HepG2 (cell line): ENCODE measurements around the gene GAS2L2. TPM values are rescaled to one million over a fixed set of nuclear protein-coding genes. Genes with fewer than 3 reads are reported as not detected.

Experiments used
- ARHGAP35 ChIP-seq: sonication (generic); formaldehyde crosslinking; IDR thresholded peaks from 2 replicates; pipeline ENCODE4 v1.9.0; 2022; ENCODE audit warnings: mild to moderate bottlenecking, inconsistent platforms, moderate library complexity, missing genetic modification reagents, borderline replicate concordance
- JDP2 ChIP-seq: sonication (generic); formaldehyde crosslinking; IDR thresholded peaks from 2 replicates; pipeline ENCODE4 v1.8.1; 2022; ENCODE audit warnings: missing genetic modification reagents, borderline replicate concordance
- THAP11 ChIP-seq: IDR thresholded peaks from 2 replicates; pipeline ENCODE4 v1.6.1; 2016; ENCODE audit warnings: missing biosample characterization, missing genetic modification reagents
- ZNF546 ChIP-seq: sonication (generic); formaldehyde crosslinking; conservative IDR thresholded peaks from 2 replicates; pipeline ENCODE4 v1.8.1; 2023; ENCODE audit warnings: mild to moderate bottlenecking, missing genetic modification reagents
- ZNF550 ChIP-seq: sonication (generic); formaldehyde crosslinking; IDR thresholded peaks from 2 replicates; pipeline ENCODE4 v1.4.0; 2020; ENCODE audit warnings: mild to moderate bottlenecking, missing genetic modification reagents, borderline replicate concordance
- ZNF670 ChIP-seq: sonication (generic); formaldehyde crosslinking; IDR thresholded peaks from 2 replicates; pipeline ENCODE4 v1.8.0; 2022; ENCODE audit warnings: mild to moderate bottlenecking, missing genetic modification reagents, borderline replicate concordance
- ZNF724P ChIP-seq: sonication (generic); formaldehyde crosslinking; IDR thresholded peaks from 2 replicates; pipeline ENCODE4 v1.8.0; 2022; ENCODE audit warnings: missing genetic modification reagents, borderline replicate concordance
- polyA plus RNA-seq, 8 experiments: library from polyadenylated mRNA; depleted of rRNA in 3 of 8; stranded (reverse) in 7 of 8; unstranded in 1 of 8; fragments of >200 nt; fragmentation: Illumina TruSeq in 4 of 8; extraction: Trizol in 4 of 8; gene quantifications; 2 replicates each; pipeline versions ENCODE4 v1.2.1 to v1.2.3, GENCODE V29; 2011 to 2016; ENCODE audit warnings: low read depth in 4 of 8, missing spikeins in 1 of 8, mixed read lengths in 1 of 8; ENCODE audit not compliant: insufficient read depth in 1 of 8
- total RNA-seq, 5 experiments: library from RNA; depleted of rRNA; stranded (reverse); fragments of >200 nt; fragmentation: Illumina TruSeq; extraction: Trizol; gene quantifications; 2 replicates each; pipeline ENCODE4 v1.2.3, GENCODE V29; 2016; ENCODE audit warnings: low read depth in 1 of 5
- TF ChIP-seq, protein P1 (sequence below): sonication (generic); formaldehyde crosslinking; conservative IDR thresholded peaks from 2 replicates; pipeline ENCODE4 v1.4.0; 2020; ENCODE audit warnings: mild to moderate bottlenecking, missing genetic modification reagents, moderate library complexity
- TF ChIP-seq, protein P2 (sequence below), 2 experiments: fragments of 450-650 bp in 1 of 2; sonication (generic) in 1 of 2; formaldehyde crosslinking; IDR thresholded peaks; 2 replicates each; pipeline versions ENCODE4 v1.5.0 to v1.8.0; 2020 to 2022; ENCODE audit warnings: mild to moderate bottlenecking in 1 of 2, missing genetic modification reagents in 1 of 2
- TF ChIP-seq, protein P3 (sequence below): sonication (generic); formaldehyde crosslinking; IDR thresholded peaks from 2 replicates; pipeline ENCODE4 v1.5.1; 2020; ENCODE audit warnings: mild to moderate bottlenecking, missing genetic modification reagents, borderline replicate concordance
- TF ChIP-seq, protein P4 (sequence below): IDR thresholded peaks from 2 replicates; pipeline ENCODE4 v1.6.1; 2012; ENCODE audit warnings: low read depth, low read length, improper control_type of control experiment

The GAS2L2 gene
- total and polyA plus RNA-seq, 2 of the 13 experiments (the other 11 are each of a cell fraction or from before 2014, with no cell fraction given) = not detected

DNA sequence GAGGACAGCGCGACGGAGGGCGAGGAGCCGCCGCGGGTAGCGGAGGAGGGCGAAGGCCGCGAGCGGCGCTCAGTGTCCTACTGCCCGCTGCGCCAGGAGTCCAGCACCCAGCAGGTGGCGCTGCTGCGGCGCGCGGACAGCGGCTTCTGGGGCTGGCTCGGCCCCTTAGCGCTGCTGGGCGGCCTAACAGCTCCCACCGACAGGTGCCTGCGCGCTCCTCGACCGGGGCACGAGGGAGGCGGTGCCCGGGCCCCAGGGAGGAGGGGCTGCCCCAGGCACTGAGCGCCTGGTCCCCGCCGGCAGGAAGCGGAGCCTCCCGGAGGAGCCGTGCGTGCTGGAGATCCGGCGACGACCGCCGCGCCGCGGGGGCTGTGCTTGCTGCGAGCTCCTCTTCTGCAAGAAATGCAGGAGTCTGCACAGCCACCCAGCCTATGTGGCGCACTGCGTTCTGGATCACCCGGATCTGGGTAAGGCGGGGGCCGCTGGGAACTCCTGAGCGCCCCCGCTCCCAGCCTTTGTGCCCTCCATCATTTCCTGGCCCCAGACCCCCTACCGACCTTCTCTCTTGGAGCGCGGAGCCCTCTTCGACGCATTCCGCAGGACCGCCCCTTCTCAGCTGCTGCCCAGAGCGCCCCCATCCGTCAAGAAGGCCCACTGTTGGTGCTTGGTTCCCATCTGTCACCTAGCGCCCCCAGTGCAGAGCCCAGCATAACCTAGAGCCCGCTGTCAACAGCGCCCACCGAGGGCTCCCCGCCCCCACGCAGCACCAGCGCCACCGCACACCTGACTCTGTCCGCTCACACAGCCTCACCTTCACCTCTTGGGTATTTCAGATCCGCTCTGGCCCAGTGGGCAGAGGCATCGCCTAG lies 11.3 kb upstream of the GAS2L2 start (continued):
- TF ChIP-seq ZNF670 (peak; percentile 24; the same call in 1 of the 2 replicates), JDP2 (no peak), ARHGAP35 (CRISPR knock-in tag) (0 out of 2 replicates have a peak, but pooled peaks have one; percentile 67), THAP11 (CRISPR knock-in tag) (peak; percentile 47; the same call in 1 of the 2 replicates), ZNF724P (CRISPR knock-in tag) (no peak), ZNF546 (CRISPR knock-in tag) (peak; percentile 38; the same call in 1 of the 2 replicates), ZNF550 (CRISPR knock-in tag) (no peak; the same call in 1 of the 2 replicates)
- TF ChIP-seq, protein P1, sequence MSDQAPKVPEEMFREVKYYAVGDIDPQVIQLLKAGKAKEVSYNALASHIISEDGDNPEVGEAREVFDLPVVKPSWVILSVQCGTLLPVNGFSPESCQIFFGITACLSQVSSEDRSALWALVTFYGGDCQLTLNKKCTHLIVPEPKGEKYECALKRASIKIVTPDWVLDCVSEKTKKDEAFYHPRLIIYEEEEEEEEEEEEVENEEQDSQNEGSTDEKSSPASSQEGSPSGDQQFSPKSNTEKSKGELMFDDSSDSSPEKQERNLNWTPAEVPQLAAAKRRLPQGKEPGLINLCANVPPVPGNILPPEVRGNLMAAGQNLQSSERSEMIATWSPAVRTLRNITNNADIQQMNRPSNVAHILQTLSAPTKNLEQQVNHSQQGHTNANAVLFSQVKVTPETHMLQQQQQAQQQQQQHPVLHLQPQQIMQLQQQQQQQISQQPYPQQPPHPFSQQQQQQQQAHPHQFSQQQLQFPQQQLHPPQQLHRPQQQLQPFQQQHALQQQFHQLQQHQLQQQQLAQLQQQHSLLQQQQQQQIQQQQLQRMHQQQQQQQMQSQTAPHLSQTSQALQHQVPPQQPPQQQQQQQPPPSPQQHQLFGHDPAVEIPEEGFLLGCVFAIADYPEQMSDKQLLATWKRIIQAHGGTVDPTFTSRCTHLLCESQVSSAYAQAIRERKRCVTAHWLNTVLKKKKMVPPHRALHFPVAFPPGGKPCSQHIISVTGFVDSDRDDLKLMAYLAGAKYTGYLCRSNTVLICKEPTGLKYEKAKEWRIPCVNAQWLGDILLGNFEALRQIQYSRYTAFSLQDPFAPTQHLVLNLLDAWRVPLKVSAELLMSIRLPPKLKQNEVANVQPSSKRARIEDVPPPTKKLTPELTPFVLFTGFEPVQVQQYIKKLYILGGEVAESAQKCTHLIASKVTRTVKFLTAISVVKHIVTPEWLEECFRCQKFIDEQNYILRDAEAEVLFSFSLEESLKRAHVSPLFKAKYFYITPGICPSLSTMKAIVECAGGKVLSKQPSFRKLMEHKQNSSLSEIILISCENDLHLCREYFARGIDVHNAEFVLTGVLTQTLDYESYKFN (CRISPR knock-in tag) = no peak; the same call in none of the 2 replicates
- TF ChIP-seq, protein P2, sequence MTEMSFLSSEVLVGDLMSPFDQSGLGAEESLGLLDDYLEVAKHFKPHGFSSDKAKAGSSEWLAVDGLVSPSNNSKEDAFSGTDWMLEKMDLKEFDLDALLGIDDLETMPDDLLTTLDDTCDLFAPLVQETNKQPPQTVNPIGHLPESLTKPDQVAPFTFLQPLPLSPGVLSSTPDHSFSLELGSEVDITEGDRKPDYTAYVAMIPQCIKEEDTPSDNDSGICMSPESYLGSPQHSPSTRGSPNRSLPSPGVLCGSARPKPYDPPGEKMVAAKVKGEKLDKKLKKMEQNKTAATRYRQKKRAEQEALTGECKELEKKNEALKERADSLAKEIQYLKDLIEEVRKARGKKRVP (CRISPR knock-in tag; IDR thresholded peaks at IDR 0.05) = no peak; a peak in 2 of 4 replicates
- TF ChIP-seq, protein P3, sequence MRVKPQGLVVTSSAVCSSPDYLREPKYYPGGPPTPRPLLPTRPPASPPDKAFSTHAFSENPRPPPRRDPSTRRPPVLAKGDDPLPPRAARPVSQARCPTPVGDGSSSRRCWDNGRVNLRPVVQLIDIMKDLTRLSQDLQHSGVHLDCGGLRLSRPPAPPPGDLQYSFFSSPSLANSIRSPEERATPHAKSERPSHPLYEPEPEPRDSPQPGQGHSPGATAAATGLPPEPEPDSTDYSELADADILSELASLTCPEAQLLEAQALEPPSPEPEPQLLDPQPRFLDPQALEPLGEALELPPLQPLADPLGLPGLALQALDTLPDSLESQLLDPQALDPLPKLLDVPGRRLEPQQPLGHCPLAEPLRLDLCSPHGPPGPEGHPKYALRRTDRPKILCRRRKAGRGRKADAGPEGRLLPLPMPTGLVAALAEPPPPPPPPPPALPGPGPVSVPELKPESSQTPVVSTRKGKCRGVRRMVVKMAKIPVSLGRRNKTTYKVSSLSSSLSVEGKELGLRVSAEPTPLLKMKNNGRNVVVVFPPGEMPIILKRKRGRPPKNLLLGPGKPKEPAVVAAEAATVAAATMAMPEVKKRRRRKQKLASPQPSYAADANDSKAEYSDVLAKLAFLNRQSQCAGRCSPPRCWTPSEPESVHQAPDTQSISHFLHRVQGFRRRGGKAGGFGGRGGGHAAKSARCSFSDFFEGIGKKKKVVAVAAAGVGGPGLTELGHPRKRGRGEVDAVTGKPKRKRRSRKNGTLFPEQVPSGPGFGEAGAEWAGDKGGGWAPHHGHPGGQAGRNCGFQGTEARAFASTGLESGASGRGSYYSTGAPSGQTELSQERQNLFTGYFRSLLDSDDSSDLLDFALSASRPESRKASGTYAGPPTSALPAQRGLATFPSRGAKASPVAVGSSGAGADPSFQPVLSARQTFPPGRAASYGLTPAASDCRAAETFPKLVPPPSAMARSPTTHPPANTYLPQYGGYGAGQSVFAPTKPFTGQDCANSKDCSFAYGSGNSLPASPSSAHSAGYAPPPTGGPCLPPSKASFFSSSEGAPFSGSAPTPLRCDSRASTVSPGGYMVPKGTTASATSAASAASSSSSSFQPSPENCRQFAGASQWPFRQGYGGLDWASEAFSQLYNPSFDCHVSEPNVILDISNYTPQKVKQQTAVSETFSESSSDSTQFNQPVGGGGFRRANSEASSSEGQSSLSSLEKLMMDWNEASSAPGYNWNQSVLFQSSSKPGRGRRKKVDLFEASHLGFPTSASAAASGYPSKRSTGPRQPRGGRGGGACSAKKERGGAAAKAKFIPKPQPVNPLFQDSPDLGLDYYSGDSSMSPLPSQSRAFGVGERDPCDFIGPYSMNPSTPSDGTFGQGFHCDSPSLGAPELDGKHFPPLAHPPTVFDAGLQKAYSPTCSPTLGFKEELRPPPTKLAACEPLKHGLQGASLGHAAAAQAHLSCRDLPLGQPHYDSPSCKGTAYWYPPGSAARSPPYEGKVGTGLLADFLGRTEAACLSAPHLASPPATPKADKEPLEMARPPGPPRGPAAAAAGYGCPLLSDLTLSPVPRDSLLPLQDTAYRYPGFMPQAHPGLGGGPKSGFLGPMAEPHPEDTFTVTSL (CRISPR knock-in tag) = no peak
- TF ChIP-seq, protein P4, sequence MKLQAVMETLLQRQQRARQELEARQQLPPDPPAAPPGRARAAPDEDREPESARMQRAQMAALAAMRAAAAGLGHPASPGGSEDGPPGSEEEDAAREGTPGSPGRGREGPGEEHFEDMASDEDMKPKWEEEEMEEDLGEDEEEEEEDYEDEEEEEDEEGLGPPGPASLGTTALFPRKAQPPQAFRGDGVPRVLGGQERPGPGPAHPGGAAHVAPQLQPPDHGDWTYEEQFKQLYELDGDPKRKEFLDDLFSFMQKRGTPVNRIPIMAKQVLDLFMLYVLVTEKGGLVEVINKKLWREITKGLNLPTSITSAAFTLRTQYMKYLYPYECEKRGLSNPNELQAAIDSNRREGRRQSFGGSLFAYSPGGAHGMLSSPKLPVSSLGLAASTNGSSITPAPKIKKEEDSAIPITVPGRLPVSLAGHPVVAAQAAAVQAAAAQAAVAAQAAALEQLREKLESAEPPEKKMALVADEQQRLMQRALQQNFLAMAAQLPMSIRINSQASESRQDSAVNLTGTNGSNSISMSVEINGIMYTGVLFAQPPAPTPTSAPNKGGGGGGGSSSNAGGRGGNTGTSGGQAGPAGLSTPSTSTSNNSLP = no peak
